Activated CD8-positive, alpha-beta memory T cell treated with anti-CD3 and anti-CD28 coated beads, Interleukin-2, amount 10 ng/mL, durations not matched to agents 7 days and 5 days (primary cell): Measurements from ENCODE around the gene PSMB10. TPM values are rescaled to one million over a fixed set of nuclear protein-coding genes. Genes with fewer than 3 reads are reported as not detected.

Experiments
- ATAC-seq: fragments of 150-1000 bp; cut with Tn5 transposase; one replicate; pipeline ENCODE4 v1.10.0; 2021; ENCODE audit warnings: moderate library complexity
- CTCF ChIA-PET: fragments of 350-600 bp; sonication (Branson Sonifier 250); formaldehyde crosslinking; loops from one replicate; lab custom pipeline; 2021; ENCODE audit warnings: antibody characterized with exemption; lab: Charles Lee
- DNase-seq: peaks from one replicate; pipeline ENCODE4 v3.0.0-alpha.2; 2020
- H3K27ac Mint-ChIP-seq: one replicate; pipeline ENCODE4 v1.8.0; 2021; ENCODE audit warnings: mild to moderate bottlenecking, mixed read lengths
- H3K27me3 Mint-ChIP-seq: one replicate; pipeline ENCODE4 v1.8.0; 2021; ENCODE audit warnings: mixed read lengths
- H3K36me3 Mint-ChIP-seq: one replicate; pipeline ENCODE4 v1.8.0; 2021; ENCODE audit warnings: mild to moderate bottlenecking, mixed read lengths
- H3K4me1 Mint-ChIP-seq: one replicate; pipeline ENCODE4 v1.8.0; 2021; ENCODE audit warnings: mixed read lengths
- H3K4me3 Mint-ChIP-seq: one replicate; pipeline ENCODE4 v1.8.0; 2021; ENCODE audit warnings: mild to moderate bottlenecking, moderate library complexity, mixed read lengths
- H3K9me3 Mint-ChIP-seq: one replicate; pipeline ENCODE4 v1.8.0; 2022; ENCODE audit warnings: low read depth, mixed read lengths
- total RNA-seq, 2 experiments: library from RNA; stranded (reverse); gene quantifications; one replicate each; pipeline ENCODE4 v1.2.3, GENCODE V29; 2021

The PSMB10 gene
- total RNA-seq, 2 experiments from 2014 or later = 250 to 296 TPM

DNA sequence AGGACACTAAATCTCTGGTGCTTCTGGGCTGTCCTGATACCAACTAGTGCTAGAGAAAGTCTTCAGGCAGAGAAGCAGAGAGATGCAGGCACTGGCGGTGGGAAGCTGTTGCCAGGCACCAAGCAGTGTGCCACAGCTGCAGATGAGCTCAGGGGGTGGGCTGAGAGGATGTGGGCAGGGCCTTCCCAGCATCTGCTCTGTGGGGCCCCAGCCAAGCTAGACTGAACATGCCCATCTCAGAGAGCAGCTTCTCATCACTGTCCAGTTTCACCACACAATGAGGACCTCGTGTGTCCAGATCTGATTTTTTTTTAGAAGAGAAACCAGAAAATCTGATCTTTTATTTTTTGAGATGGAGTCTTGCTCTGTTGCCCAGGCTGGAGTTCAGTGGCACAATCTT, 26.5 kb downstream of the PSMB10 start:
- peak overlapping the region; percentile 47 for H3K27ac Mint-ChIP-seq
- CTCF ChIA-PET = interaction anchor here (0.7 to 3.1 kb wide), 8 partner anchors 18 to 131 kb away, joined by 3 to 13 read pairs (median 5); no protein-coding TSS in a partner anchor
- DNase-seq (peak; percentile 73), ATAC-seq (peak; percentile 95)
- H3K4me3 Mint-ChIP-seq = no peak overlapping the region
- peaks cover 4% of the 10 kb centered on the region for H3K36me3 Mint-ChIP-seq
- H3K4me1 Mint-ChIP-seq = peaks cover 17% of the 10 kb centered on the region
- no peaks in the 10 kb centered on the region for H3K27me3 Mint-ChIP-seq
- no peaks in the 10 kb centered on the region for H3K9me3 Mint-ChIP-seq

DNA sequence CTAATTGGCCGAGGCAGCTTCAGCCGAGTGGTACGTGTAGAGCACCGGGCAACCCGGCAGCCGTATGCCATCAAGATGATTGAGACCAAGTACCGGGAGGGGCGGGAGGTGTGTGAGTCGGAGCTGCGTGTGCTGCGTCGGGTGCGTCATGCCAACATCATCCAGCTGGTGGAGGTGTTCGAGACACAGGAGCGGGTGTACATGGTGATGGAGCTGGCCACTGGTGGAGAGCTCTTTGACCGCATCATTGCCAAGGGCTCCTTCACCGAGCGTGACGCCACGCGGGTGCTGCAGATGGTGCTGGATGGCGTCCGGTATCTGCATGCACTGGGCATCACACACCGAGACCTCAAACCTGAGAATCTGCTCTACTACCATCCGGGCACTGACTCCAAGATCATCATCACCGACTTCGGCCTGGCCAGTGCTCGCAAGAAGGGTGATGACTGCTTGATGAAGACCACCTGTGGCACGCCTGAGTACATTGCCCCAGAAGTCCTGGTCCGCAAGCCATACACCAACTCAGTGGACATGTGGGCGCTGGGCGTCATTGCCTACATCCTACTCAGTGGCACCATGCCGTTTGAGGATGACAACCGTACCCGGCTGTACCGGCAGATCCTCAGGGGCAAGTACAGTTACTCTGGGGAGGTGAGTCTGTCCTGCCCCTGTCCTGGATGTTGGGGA, 27.5 kb downstream of the PSMB10 start:
- no peaks in the 10 kb centered on the region for H3K27me3 Mint-ChIP-seq
- peaks cover 4% of the 10 kb centered on the region for H3K36me3 Mint-ChIP-seq
- DNase-seq (no peak), ATAC-seq (no peak)
- no peak overlapping the region for H3K4me3 Mint-ChIP-seq
- no peaks in the 10 kb centered on the region for H3K9me3 Mint-ChIP-seq
- peak overlapping the region; percentile 47 for H3K27ac Mint-ChIP-seq
- peaks cover 17% of the 10 kb centered on the region for H3K4me1 Mint-ChIP-seq
- CTCF ChIA-PET = interaction anchor here (1.0 kb wide), 1 partner anchor 93 kb away, joined by 4 read pairs; no protein-coding TSS in a partner anchor

DNA sequence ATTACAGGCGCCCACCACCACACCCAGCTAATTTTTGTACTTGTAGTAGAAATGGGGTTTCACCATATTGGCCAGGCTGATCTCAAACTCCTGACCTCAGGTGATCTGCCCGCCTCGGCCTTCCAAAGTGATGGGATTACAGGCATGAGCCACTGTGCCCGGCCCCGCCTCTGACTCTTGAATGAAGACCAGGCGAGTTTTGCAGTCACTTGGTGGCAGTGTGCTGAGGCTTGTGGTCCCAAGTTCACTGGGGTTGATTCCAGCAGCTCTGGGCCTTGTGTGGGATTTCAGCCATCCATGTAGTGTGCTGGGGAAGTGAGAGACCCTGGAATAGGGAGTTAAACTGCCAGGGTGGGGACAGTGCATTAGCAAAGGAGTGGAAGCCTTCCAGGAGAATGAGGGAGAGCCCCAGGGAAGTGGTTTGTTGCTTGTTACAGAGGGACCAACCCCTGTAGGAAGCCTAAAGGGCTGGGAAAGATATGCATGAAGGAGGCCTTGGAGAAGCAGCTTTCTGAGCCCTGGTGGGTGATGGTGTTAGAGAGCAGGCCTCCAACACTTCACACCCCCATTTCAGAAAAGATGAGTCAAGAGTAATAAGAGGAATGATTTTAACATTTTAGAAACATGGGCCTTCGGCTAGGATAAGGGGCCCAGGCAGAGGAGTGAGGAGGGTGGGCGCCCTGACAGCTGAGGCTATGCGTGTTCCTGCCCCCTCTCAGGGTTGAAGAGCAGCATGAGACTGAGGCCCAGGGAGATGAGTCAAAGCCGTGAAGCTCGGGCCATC, 29.1 kb downstream of the PSMB10 start:
- no peak for DNase-seq
- CTCF ChIA-PET = interaction anchor here (1.7 kb wide), 1 partner anchor 24 kb away, joined by 7 read pairs; no protein-coding TSS in a partner anchor
- peak overlapping the region; percentile 0 for H3K27ac Mint-ChIP-seq
- no peaks in the 10 kb centered on the region for H3K9me3 Mint-ChIP-seq
- H3K36me3 Mint-ChIP-seq = peaks cover 4% of the 10 kb centered on the region
- peaks cover 17% of the 10 kb centered on the region for H3K4me1 Mint-ChIP-seq
- no peak for ATAC-seq
- no peaks in the 10 kb centered on the region for H3K27me3 Mint-ChIP-seq
- no peak overlapping the region for H3K4me3 Mint-ChIP-seq

DNA sequence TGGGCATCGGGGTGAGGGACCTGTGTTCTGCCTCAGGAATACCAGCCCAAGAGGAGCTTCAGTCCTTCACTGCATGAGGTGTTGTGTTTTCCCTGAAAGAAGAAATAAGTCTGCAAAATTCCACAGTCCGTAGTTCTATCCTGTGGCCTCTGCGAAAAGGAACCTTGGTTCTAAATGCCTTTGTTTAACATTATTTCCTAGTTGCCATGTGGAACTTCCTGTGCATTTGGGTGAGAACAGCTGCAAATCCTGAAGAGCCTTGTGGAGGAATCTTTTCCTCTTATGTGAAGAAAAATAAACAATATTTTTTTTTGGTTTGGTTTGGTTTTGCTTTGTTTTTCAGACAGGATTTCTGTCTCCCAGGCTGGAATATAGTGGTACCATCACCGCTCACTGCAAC, 33.8 kb downstream of the PSMB10 start:
- DNase-seq = no peak
- H3K4me1 Mint-ChIP-seq = no peaks in the 10 kb centered on the region
- H3K36me3 Mint-ChIP-seq = no peaks in the 10 kb centered on the region
- H3K27me3 Mint-ChIP-seq = no peaks in the 10 kb centered on the region
- no peak overlapping the region for H3K27ac Mint-ChIP-seq
- CTCF ChIA-PET = interaction anchor here (0.6 to 1.9 kb wide), 2 partner anchors 84 to 86 kb away, joined by 4 to 7 read pairs; no protein-coding TSS in a partner anchor
- ATAC-seq = no peak
- no peaks in the 10 kb centered on the region for H3K9me3 Mint-ChIP-seq
- no peak overlapping the region for H3K4me3 Mint-ChIP-seq

DNA sequence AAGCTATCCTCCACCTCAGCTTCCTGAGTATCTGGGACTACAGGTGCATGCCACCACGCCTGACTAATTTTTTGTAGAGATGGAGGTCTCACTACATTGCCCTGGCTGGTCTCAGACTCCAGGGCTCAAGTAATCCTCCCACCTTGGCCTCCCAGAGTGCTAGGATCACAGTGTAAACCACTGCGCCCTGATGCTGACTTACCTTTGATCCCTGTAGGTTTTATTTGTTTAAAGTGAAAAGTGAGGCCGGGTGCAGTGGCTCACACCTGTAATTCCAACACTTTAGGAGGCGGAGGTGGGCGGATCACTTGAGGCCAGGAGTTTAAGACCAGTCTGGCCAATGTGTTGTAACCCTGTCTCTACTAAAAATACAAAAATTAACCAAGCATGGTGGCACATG, 34.9 kb downstream of the PSMB10 start:
- no peak for DNase-seq
- H3K9me3 Mint-ChIP-seq = no peaks in the 10 kb centered on the region
- H3K4me1 Mint-ChIP-seq = no peaks in the 10 kb centered on the region
- no peaks in the 10 kb centered on the region for H3K27me3 Mint-ChIP-seq
- CTCF ChIA-PET = interaction anchor here (1.6 to 1.7 kb wide), 2 partner anchors 18 to 85 kb away, joined by 4 to 6 read pairs; no protein-coding TSS in a partner anchor
- no peak overlapping the region for H3K27ac Mint-ChIP-seq
- H3K4me3 Mint-ChIP-seq = no peak overlapping the region
- H3K36me3 Mint-ChIP-seq = no peaks in the 10 kb centered on the region
- no peak for ATAC-seq

DNA sequence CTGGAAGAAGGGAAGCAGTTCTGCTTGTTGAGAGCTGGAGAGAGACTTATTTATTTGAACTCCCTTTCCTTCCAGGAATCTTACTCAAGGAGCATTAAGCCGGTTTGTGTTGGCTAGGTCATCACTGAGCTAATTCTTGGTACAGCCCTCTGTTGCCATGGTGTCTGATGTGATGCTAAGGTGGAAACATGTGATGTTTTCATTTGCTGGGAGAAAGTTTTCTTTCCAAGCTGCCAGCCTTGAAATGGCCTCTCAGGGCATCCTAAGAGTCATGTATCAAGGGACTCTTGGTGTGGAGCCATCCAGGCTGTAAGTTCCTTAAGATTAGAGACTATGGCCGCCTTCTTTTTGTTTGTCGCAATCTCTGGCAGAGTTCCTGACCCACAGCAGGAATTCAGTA, 39.4 kb downstream of the PSMB10 start:
- Mint-ChIP-seq H3K27me3 (no peaks in the 10 kb centered on the region), H3K9me3 (no peaks in the 10 kb centered on the region), H3K4me1 (peaks cover 22% of the 10 kb centered on the region), H3K27ac (no peak overlapping the region), H3K36me3 (peaks cover 2% of the 10 kb centered on the region), H3K4me3 (no peak overlapping the region)
- ATAC-seq (no peak), DNase-seq (no peak)
- CTCF ChIA-PET = interaction anchor here (1.2 to 2.1 kb wide), 4 partner anchors 13 to 144 kb away, joined by 3 to 7 read pairs (median 5); partner anchors contain the start of gene NRN1L

DNA sequence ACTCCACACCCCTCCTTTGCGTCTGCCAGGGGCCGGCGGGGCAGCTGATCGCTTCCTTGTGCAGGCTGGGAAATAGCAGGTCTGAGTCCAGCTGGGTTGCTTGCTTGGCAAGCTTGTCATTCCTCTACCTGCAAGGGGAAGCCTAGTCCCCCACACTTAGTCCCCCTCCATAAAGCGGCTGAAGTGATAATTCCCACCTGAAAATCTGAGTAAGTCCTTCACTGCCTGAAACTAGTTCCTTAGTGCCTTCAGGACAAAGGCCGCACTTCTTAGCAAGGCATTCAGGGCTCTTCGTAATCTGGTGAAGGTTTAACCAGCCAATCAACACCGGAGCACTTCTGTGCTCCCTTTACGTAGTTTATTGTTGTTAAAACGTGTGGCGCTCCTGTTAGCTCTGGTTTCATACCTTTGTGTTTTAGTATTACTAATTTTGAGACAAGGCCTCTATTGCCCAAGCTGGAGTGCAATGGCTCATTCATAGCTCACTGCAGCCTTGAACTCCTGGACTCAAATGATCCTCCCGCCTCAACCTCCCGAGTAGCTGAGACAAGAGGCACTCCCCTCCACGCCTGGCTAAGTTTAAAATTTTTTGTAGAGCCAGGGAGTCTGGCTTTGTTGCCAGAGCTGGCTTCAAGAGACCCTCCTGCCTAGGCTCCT, 42.8 kb downstream of the PSMB10 start:
- Mint-ChIP-seq H3K36me3 (peaks cover 2% of the 10 kb centered on the region), H3K9me3 (no peaks in the 10 kb centered on the region), H3K27ac (peak overlapping the region; percentile 94), H3K4me1 (peaks cover 22% of the 10 kb centered on the region), H3K4me3 (peak overlapping the region; percentile 95), H3K27me3 (no peaks in the 10 kb centered on the region)
- CTCF ChIA-PET = interaction anchor here (0.8 to 3.5 kb wide), 6 partner anchors 10 to 77 kb away, joined by 3 to 18 read pairs (median 4); no protein-coding TSS in a partner anchor
- ATAC-seq (no peak), DNase-seq (peak; percentile 54)

DNA sequence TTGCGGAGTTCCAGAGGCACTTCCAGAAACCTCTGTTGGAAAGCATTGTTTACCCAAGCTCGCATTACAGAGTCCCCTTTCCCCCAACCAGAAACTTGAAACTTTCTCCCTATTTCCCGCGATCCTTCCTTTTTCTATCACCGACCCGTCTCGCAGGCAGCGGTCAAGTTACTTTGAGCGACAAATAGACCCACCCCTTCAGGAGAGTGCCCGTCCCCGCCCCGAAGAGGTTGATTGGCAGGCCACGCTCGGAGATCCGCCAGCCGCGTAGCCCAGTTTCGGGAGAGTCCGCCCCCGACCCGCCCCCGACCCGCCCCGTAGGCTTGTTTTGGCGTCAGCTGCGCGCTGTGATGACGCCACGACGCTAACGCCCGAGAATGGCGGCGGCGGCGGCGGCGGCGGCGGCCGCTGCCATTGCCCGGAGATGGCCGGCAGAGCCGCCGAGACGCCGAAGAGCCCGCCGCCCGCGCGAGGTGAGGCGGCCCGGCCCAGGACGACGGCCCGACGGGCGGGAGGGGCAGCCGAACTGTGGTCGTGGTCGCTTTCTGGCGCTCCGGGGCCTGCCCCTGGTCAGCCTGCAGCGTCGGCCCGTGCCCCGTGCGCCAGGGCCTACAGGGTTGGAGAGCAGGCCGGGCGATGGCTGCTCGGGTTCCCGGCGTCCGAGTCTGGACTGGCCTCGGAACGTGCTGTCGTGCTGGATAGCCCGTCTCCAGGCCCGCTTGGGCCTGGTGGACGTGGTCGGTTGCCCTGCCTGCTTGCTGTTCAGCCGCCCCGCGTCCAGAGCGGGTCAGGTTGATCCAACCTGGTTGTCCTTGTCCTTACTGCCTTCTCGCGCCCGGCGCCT, 43.5 kb downstream of the PSMB10 start, which contains the start of gene PSKH1:
TSS of gene PSKH1 (plus strand) at position 356 of the 844 bp plus-strand sequence. CDS start 15,496 bp downstream, outside the sequence.
- ATAC-seq = peak; percentile 99
- H3K36me3 Mint-ChIP-seq = peaks cover 2% of the 10 kb centered on the region
- H3K27me3 Mint-ChIP-seq = no peaks in the 10 kb centered on the region

DNA sequence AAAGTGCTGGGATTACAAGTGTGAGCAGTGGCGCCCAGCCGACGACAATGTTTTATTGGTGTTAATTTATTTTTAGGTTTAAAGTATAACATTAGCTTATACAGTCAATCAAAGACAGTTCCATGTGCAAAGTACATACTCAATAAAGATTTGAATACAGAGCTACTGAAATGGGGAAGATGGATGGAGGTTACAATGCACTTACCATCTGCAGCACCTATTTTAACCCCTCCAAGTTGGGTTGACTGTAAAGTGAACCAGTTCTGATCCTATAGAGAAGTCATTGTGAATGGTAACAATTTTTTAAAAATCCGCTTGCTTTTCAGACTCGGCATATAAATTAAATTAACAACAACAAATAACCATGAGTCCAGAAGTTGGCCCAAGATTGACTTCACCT, 44.3 kb downstream of the PSMB10 start:
- Mint-ChIP-seq H3K4me3 (peak overlapping the region; percentile 95), H3K36me3 (peaks cover 2% of the 10 kb centered on the region), H3K4me1 (peaks cover 22% of the 10 kb centered on the region), H3K27ac (peak overlapping the region; percentile 84), H3K27me3 (no peaks in the 10 kb centered on the region), H3K9me3 (no peaks in the 10 kb centered on the region)
- CTCF ChIA-PET = interaction anchor here (0.9 to 3.5 kb wide), 8 partner anchors 9 to 148 kb away, joined by 3 to 18 read pairs (median 3); partner anchors contain the start of genes DDX28 and DUS2
- DNase-seq (no peak), ATAC-seq (no peak)

More for the DNA sequence above, 43.5 kb downstream of the PSMB10 start, which contains the start of gene PSKH1:
- Mint-ChIP-seq H3K4me1 (peaks cover 22% of the 10 kb centered on the region), H3K4me3 (peak within 1 kb of the TSS; percentile 95), H3K27ac (peak within 1 kb of the TSS; percentile 94), H3K9me3 (no peaks in the 10 kb centered on the region)
- DNase-seq = peak; percentile 98
- CTCF ChIA-PET = interaction anchor here (0.8 to 3.5 kb wide), 10 partner anchors 9 to 147 kb away, joined by 3 to 18 read pairs (median 3); partner anchors contain the start of genes DDX28 and DUS2

DNA sequence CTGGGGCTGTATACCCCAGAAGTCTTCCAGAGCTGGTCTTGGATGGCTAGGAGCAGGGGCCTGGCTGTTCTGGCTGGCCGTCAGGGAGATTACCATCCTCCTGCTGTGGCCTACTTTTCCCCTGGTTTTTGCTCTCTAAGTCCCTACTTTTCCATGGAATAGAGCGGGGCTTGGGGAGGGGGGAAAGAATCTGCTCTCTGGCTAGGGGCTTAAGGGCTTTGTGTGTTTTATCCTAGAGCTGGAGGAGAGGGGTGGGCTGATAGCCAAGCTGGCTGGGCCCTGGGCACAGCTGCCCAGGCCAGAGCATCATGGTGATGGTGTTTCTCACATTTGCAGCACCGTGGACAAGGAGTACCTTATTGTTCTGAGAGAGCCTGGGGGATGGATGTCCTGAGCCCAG, 48.3 kb downstream of the PSMB10 start:
- H3K4me1 Mint-ChIP-seq = peaks cover 7% of the 10 kb centered on the region
- ATAC-seq (no peak), DNase-seq (no peak)
- H3K27me3 Mint-ChIP-seq = no peaks in the 10 kb centered on the region
- peaks cover 9% of the 10 kb centered on the region for H3K36me3 Mint-ChIP-seq
- no peaks in the 10 kb centered on the region for H3K9me3 Mint-ChIP-seq
- H3K27ac Mint-ChIP-seq = no peak overlapping the region
- CTCF ChIA-PET = interaction anchor here (1.0 to 2.2 kb wide), 3 partner anchors 8 to 367 kb away, joined by 3 to 15 read pairs (median 3); no protein-coding TSS in a partner anchor
- no peak overlapping the region for H3K4me3 Mint-ChIP-seq

DNA sequence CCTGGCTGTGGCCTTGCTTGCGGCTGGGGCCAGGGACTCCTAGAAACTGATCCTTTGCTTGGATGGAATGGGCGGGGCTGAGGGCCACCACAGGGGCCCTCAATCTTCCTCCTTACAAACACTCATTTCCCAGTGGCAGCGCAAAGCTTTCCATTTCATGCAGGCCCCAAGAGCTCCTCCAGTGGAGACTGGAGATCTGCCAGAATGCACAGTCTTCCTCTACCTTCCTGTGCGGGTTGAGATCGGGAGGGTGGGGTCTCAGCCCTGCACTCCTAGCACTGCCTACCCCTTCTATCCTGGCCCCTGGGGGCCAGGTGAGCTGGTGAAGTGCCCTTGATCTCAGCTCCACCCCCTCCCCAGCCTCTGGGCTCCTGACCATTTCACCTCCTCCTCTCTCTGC, 50.3 kb downstream of the PSMB10 start:
- no peak overlapping the region for H3K27ac Mint-ChIP-seq
- ATAC-seq (no peak), DNase-seq (no peak)
- no peak overlapping the region for H3K4me3 Mint-ChIP-seq
- H3K9me3 Mint-ChIP-seq = no peaks in the 10 kb centered on the region
- H3K4me1 Mint-ChIP-seq = no peaks in the 10 kb centered on the region
- H3K36me3 Mint-ChIP-seq = peaks cover 13% of the 10 kb centered on the region
- H3K27me3 Mint-ChIP-seq = no peaks in the 10 kb centered on the region
- CTCF ChIA-PET = interaction anchor here (0.8 to 1.7 kb wide), 11 partner anchors 23 to 365 kb away, joined by 3 to 5 read pairs (median 3); partner anchors contain the start of gene PSMB10

DNA sequence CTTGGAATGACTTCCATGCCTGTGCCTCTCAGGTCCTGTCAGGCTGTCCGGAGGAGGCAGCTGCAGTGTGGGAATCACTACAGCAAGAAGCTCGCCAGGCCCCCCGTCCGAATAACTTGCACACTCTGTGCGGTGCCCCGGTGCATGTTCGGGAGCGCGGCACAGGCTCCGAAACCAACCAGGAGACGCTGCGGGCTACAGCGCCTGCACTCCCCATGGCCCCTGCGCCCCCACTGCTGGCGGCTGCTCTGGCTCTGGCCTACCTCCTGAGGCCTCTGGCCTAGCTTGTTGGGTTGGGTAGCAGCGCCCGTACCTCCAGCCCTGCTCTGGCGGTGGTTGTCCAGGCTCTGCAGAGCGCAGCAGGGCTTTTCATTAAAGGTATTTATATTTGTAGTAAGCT, 50.7 kb downstream of the PSMB10 start:
- H3K4me1 Mint-ChIP-seq = no peaks in the 10 kb centered on the region
- no peak for ATAC-seq
- CTCF ChIA-PET = interaction anchor here (0.6 to 1.5 kb wide), 11 partner anchors 22 to 392 kb away, joined by 3 to 5 read pairs (median 3); partner anchors contain the start of gene PSMB10
- no peaks in the 10 kb centered on the region for H3K27me3 Mint-ChIP-seq
- H3K4me3 Mint-ChIP-seq = no peak overlapping the region
- H3K9me3 Mint-ChIP-seq = no peaks in the 10 kb centered on the region
- peaks cover 13% of the 10 kb centered on the region for H3K36me3 Mint-ChIP-seq
- no peak for DNase-seq
- H3K27ac Mint-ChIP-seq = no peak overlapping the region
